Activated naive CD4-positive, alpha-beta T cell (primary cell): ENCODE results near the gene CNRIP1.
"Not testable (repeated sequence)": the region's sequence is repeated elsewhere in the genome, so short reads cannot be mapped to it uniquely, and the experiment has no call there.

Experiments used
- DNase-seq, 4 experiments: peaks; one replicate each; lab custom pipeline; 2025; lab: John Stamatoyannopoulos, UW

Gene CNRIP1, protein sequence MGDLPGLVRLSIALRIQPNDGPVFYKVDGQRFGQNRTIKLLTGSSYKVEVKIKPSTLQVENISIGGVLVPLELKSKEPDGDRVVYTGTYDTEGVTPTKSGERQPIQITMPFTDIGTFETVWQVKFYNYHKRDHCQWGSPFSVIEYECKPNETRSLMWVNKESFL

GRCh38 chr2:68319398-68320117 is at the start of gene CNRIP1:
TSS of gene CNRIP1 (minus strand) at chr2:68319949. CDS start at chr2:68319400, 549 bp downstream.
- DNase-seq = no peak

DNA sequence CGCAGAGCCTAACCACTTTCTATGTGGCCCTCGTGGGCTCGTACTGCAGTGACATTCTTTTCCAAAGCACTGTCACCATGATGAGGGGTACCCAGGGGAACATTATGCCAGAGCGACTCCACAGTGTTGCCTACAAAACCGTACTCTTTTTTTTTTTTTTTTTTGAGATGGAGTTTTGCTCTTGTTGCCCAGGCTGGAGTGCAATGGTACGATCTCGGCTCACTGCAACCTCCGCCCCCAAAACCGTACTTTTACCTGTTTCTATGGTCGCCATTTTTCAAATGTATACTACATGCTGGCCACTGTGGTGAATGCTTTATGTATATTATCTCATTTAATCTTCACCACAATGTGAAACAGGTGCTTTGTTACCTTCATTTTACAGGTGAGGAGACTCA is 49.6 kb upstream of the CNRIP1 start:
- DNase-seq = no peak

DNA sequence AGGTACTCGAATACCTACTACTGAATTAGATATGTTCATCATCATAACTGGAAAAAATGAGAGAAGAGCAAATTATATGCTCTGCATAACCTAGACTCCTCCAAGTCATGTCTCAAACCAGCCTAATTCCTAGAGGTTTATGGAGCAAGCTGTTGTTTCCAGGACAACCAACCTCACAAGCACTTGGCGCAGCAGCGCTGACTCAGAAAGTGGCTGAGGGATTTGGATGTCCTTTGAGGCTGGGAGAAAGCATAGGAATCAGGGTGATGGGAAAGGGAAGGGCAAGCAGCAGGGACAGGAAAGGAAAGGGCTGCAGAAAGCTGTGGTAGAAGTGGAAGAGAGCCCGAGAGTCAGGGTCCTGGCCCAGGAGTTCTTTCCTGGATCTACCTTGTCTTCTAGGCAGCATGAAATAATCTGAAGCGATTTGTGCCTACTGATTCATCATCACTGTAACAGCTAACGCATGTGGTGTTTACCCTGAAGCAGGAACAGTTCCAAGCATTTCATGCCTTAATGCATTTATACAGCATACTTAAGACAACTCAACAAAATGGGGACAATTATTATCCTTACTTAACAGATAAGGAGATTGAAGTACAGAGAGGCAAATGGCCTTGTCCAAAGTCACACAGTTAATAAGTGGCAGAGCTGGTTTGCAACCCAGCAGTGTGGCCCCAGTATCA is 49.0 kb upstream of the CNRIP1 start:
- DNase-seq = no peak

GRCh38 chr2:68367953-68368653 is 48.4 kb upstream of the CNRIP1 start:
- no peak for DNase-seq

- DNase-seq = no peak
These were observed 46.4 kb upstream of the CNRIP1 start for GRCh38 chr2:68366083-68366560.

- no peak for DNase-seq
These were observed 45.3 kb upstream of the CNRIP1 start, which contains the start of gene PLEK for GRCh38 chr2:68365087-68365486. TSS of gene PLEK (plus strand) at chr2:68365282. CDS start at chr2:68365352, 70 bp downstream.

GRCh38 chr2:68363721-68364120 is 44.0 kb upstream of the CNRIP1 start:
- no peak for DNase-seq

DNA sequence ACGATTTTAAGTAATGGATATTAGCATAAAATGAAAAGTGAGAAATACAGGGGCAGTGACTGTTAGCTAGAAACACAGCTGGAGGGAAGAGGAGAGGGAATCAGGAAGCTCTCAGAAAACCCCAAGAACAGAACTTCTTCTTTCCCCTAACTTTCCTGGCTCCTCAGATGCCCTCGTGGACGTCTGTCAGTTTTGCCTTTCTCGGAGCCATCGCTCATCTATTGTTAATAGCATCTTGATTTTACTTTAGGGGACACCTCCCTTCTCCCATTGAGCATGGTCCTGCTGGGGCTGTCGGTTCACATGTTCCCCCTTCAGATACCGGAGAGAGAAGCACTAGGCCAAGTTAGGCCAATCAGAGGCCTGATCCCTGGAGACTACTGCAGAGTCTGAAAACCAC is 43.0 kb upstream of the CNRIP1 start:
- no peak for DNase-seq

- DNase-seq = peak; percentile 26 to 67 (median 48)
These were observed 42.3 kb upstream of the CNRIP1 start for GRCh38 chr2:68362069-68362468.

DNA sequence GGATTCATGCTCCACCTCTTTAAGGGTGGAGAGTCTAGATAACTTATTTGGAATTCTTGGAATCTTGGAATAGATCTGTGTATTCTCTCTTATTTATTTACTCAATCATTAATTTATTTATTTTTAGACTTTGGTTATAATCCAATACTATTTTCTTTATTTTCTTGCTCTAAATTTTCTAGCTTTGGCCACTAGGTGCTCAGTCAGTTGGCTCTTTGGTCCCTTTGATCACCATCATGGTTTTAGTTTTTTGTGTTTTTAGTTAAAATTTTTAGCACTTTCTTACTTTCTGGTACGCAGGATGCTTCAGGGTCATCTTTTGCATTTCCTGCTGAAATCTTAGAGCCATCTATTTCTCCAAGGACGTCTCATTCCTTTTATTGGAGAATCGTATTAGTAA is 40.1 kb upstream of the CNRIP1 start:
- DNase-seq = no peak

GRCh38 chr2:68357605-68358337 is 38.0 kb upstream of the CNRIP1 start:
- no peak for DNase-seq

DNA sequence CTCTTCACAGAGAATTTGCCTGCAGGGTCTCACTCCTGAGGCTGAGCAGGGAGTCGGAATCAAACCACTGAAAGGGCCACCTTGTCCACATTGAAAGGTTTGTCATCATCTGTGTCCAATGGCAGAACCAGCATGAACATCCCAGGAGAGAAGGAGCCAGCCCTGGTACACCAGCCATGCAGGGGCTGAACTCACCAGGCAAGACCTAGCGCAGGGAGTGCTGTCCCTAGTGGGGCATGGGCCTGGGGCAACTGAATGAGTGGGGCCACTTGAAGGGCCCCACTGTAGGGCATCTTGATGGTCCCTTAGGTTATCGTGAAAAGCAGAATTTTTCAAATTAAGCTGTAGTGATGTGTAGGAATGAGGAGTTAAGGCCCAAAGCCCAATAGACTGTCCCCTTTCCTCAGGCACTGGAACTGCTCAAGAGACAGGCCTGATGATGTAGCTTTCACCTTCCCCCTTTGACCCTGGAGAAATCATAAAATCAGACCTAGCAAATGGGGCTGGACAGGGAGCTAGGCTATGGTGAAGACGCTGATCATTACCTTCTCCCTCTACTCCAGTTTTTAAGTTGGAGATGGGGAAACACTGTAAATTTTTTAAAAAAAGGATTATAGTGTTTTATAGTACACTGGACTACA is 37.0 kb upstream of the CNRIP1 start:
- no peak for DNase-seq

DNA sequence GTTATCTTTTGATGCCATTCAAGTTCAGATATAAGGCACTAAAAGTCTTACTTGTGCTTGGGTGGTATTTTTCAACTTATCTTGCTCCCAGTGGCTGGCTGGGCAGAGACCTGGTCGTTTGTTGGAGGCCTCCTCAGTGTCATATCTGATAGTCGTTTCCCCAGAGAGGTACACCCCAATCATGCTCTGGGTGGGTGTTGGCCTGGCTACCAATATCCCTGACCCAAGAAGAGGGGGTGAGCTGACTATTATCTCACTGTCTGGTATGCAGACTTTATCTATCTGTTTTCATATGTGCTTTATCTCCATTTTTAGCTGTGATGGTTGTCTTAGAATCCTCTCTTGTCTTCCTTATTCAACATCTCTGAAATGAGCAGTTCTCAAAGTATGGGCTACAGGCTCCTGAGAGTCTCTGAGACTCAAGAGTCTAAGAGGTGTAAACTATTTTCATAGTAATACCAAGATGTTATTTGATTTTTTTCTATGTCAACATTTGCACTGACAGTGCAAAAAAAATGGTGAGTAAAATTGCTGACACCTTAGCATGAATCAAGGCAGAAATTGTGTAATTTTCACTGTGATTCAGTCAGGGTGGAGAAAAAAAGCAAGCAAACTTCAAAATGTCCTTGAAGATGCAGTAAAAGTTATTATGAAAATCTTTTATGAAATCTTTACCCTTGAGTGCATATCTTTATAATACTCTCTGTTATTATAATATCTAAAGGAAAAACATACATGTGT is 33.1 kb upstream of the CNRIP1 start:
- DNase-seq = no peak

DNA sequence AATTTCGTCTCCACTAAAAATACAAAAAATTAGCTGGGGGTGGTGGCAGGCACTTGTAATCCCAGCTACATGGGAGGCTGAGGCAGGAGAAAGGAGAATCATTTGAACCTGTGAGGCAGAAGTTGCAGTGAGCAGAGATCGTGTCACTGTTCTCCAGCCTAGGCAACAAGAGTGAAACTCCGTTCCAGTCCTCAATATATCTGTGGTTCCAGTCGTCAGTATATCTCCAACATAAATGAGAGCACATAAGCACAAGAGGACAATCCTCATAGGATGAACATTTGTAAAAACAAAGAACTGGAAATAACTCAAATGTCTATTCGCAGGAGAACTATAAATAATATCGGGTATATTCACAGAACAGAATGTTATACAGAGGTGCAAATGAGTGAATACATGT is 32.2 kb upstream of the CNRIP1 start:
- no peak for DNase-seq

GRCh38 chr2:68349091-68349490 is 29.3 kb upstream of the CNRIP1 start:
- not testable (repeated sequence) for DNase-seq

- DNase-seq = no peak
These were observed 25.6 kb upstream of the CNRIP1 start for GRCh38 chr2:68345129-68345875.

GRCh38 chr2:68344031-68344430 is 24.3 kb upstream of the CNRIP1 start:
- DNase-seq = no peak

DNA sequence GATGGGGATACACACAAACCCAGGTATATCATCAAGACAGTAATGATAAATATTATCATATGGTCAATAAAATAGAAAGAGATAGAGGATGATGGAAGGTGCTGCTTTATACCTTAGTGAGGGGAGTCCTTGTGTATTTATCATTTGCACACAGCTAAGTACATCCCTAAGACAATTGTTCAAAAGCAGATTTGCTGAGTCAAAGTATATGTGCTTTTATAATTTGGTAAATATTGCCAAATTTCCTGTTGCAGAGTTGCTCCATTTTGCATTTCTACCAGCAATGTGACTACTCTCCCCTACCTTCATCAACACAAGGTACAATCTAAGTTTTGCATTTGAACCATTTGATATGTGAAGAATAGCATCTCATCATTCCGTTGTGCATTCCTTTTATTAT is 22.7 kb upstream of the CNRIP1 start:
- DNase-seq = no peak

GRCh38 chr2:68341583-68341982 is 21.8 kb upstream of the CNRIP1 start:
- DNase-seq = no peak

DNA sequence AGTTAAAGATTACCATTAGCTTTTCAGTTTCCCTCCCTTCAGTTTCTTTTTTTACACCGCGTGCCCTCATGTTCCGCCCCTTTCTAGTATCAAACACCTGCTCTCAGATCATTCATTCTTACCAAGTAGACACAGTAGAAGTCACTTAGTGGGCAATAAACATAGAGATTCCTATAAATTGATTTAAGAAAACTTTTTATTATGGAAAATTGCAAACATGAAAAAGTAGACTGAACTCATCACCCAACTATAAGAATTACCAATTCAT is 21.2 kb upstream of the CNRIP1 start:
- no peak for DNase-seq
